HG03097 (cell line): Measurements from ENCODE around the gene RTP1.
"Not testable (repeated sequence)": the region's sequence is repeated elsewhere in the genome, so short reads cannot be mapped to it uniquely, and the experiment has no call there.

Experiments
- ATAC-seq: cut with Tn5 transposase; IDR thresholded peaks from one replicate; pipeline ENCODE4 v1.9.1; 2021; ENCODE audit not compliant: unreplicated experiment, low FRiP score

The RTP1 gene

DNA sequence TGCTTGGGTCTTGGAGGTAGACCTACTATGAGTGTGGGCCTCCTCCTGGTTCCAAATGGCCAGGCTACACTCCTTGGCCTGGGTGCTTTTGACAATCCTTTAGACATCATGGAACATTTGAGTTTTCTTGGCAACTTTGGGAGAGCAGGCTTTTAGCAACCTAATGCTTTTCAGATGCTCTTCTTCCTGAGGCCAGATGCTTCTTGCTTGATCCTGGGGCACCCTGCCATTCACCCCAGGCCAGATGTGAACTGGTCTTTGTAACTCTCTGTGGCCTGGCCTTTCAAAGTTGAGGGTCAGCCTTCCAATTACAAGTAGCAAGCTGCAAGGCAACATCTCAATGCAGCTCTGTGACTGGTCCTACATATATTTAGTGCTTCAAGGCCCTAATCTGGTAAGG lies 40.5 kb downstream of the RTP1 start:
- no peak for ATAC-seq

DNA sequence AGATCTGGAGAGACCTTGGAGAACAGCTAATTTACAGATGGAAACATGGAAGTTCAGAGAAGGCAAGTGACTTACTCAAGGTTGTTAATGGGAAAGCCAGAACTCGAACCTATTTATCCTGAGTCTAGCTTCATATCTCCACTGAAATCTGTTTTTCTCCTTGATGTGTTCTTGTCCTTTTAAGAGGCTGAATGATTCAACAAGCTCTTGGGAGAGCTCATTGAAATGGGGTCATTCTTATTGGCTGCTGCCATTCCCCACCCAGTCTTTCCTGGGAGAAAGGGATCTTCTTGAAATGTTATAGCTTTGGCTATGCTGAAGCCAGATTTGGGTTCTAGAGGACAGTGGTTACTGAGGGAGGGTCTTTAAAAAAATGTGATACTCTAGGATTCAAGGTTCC lies 41.0 kb downstream of the RTP1 start:
- ATAC-seq: no peak

DNA sequence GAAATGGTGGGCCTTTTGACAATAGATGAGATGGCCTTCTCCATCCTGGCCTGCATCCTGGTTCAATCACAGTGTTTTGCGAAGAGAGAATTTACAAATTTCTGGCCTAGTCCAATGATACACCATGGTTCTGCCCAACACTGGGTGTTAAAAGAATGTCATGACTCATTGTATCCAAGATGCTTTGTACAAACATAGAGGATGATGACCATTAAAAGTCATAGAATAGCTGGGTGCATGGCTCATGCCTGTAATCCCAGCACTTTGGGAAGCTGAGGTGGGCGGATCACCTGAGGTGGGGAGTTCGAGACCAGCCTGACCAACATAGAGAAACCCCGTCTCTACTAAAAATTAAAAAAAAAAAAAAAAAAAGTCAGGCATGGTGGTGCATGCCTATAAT lies 41.5 kb downstream of the RTP1 start:
- ATAC-seq: not testable (repeated sequence)

DNA sequence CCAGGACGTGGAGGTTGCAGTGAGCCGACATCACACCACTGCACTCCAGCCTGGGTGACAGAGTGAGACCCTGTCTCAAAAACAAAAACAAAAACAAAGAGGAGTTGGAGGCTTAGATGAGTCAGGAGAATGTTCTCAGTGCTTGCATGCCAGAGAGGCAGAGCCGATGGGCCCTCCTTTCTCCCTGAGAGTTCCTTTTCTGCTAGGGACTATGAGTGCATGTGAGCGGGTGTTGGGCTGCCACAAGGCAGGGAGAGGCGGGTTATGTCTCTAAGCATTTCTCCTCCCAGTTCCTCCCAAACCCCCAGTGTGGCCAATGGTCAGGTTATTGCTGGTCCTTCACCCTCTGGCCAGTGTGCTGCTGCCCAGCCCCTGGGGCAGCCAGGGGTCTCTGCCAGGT lies 45.1 kb downstream of the RTP1 start:
- ATAC-seq: no peak

DNA sequence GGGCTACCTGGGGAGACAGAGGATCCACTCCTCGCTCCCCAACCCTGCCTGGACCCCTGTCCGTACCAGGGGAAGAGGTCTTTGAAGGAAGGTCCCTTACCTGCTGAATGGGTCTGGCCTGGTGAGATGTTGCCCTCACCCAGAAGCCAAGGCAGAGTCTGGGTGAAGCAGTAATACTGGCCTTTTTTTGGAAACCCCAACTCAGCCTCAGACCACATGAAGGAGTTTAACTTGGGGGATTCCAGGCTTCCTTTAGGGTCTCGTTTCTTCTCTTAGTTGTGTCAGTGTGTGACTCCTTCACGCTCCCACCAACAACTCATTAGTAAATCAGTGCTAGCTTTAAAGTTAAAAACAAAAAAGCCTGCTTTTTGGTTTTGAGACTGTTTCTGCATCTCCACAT lies 45.6 kb downstream of the RTP1 start:
- ATAC-seq: no peak

DNA sequence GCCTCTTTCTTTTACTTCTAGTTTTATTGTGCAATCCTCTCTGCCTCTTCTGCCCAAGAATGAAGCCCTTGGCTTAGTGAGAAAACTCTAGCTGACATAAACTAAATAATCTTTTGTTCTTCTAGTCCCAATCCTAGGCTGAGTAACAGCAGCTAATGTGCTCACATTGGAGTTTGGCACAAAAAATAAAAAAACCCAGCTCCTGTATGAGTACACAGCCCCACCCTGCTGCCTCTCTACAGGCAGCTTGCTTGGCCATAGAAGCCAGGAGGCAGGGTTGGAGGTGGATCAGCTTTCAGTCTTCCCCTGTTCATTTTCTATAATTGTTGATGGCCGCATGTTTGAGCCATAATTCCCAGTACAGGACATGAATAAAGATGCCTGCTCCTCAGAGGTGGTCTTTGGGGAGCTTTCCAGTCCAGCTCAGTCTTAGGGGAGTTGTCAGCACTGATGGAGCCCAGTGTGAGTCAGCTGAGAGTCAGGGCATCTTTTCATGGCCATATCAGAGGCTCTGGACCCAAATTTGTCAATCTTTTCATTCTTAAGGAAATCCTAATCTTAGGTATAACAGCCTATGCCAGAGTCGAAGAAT lies 46.7 kb downstream of the RTP1 start:
- no peak for ATAC-seq

DNA sequence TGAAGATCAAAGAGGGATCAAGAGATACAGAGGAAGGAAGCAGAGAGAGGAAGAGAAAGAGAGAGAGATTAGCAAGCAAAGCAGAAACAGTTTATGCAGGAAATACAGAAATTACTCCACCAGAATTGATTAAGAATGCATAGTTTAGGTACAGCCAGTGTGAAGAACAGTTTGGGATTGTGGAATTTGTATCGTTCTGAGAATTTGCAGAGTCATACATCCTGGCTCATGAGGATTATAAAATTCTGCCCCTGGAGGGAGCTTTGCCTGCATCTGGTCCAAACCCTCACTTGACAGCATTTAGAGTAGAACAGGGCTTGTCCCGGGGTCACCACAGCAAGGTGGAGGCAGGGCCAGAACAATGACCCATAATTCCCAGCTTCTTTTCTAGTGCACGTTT lies 50.1 kb downstream of the RTP1 start:
- ATAC-seq: no peak
